ENCODE measurements around the gene HS2ST1. TPM values are rescaled to one million over a fixed set of nuclear protein-coding genes. Genes with fewer than 3 reads are reported as not detected.

HS2ST1 gene
- total and polyA plus RNA-seq, 4 donors, result 4.1 to 45.3 (median 16.3) TPM

GRCh38 chr1:87126886-87127505, 212.6 kb downstream of the HS2ST1 start:
- no peak for DNase-seq
- no peak overlapping the region for H3K27ac ChIP-seq (ENCODE audit: low read depth in 1 of 2, low read length in 1 of 2)
- no peaks in the 10 kb centered on the region for H3K36me3 ChIP-seq (ENCODE audit: control insufficient read depth in 4 of 4, insufficient read depth in 4 of 4, low read length in 4 of 4)
- H3K4me3 ChIP-seq, result no peak overlapping the region
- peaks cover 0 to 31% (median 2%) of the 10 kb centered on the region in 5 donors for H3K4me1 ChIP-seq (ENCODE audit: control insufficient read depth in 5 of 5, insufficient read depth in 5 of 5, low read length in 5 of 5)
- no peak overlapping the region for H3K9ac ChIP-seq (ENCODE audit: insufficient read depth in 1 of 2, low read length in 2 of 2)
- TF ChIP-seq, protein P1, sequence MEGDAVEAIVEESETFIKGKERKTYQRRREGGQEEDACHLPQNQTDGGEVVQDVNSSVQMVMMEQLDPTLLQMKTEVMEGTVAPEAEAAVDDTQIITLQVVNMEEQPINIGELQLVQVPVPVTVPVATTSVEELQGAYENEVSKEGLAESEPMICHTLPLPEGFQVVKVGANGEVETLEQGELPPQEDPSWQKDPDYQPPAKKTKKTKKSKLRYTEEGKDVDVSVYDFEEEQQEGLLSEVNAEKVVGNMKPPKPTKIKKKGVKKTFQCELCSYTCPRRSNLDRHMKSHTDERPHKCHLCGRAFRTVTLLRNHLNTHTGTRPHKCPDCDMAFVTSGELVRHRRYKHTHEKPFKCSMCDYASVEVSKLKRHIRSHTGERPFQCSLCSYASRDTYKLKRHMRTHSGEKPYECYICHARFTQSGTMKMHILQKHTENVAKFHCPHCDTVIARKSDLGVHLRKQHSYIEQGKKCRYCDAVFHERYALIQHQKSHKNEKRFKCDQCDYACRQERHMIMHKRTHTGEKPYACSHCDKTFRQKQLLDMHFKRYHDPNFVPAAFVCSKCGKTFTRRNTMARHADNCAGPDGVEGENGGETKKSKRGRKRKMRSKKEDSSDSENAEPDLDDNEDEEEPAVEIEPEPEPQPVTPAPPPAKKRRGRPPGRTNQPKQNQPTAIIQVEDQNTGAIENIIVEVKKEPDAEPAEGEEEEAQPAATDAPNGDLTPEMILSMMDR (IDR thresholded peaks at IDR 0.05; ENCODE audit: control extremely low read depth, extremely low read depth), result no peak
- no peak for ATAC-seq (ENCODE audit: insufficient read depth, low FRiP score)
- 91 to 95% methylated on average over 6 of the region's 6 CpGs for whole genome bisulfite sequencing, 2 donors
- no peaks in the 10 kb centered on the region for H3K27me3 ChIP-seq (ENCODE audit: control insufficient read depth in 3 of 3, insufficient read depth in 3 of 3, low read length in 2 of 3)
- no peaks in the 10 kb centered on the region for H3K9me3 ChIP-seq (ENCODE audit: control insufficient read depth in 4 of 4, insufficient read depth in 3 of 4, low read length in 3 of 4)

DNA sequence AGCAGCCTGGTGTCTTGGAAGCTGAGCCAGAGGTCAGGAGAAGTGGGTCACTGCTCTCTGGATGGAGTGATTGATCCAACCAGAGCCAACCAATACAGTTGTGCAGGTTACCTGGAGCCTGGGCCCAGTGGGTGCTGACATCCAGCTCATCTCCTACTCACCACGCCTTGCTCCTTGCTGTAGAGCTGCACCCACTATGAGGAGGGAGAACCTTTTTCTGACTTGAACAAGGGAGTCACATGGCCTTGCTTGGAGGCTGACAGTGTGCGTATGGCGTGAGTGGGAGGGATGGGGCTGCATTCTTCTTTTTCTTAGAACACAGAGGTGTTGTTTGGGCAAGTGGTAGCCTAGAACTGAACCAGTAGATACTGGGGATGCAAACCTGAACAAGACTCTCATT, 213.1 kb downstream of the HS2ST1 start:
- ATAC-seq (ENCODE audit: insufficient read depth, low FRiP score), result no peak
- Histone ChIP-seq H3K4me3 (no peak overlapping the region), H3K27ac (ENCODE audit: low read depth in 1 of 2, low read length in 1 of 2) (no peak overlapping the region), H3K27me3 (ENCODE audit: control insufficient read depth in 3 of 3, insufficient read depth in 3 of 3, low read length in 2 of 3) (no peaks in the 10 kb centered on the region), H3K9me3 (ENCODE audit: control insufficient read depth in 4 of 4, insufficient read depth in 3 of 4, low read length in 3 of 4) (no peaks in the 10 kb centered on the region), H3K9ac (ENCODE audit: insufficient read depth in 1 of 2, low read length in 2 of 2) (no peak overlapping the region), H3K4me1 (ENCODE audit: control insufficient read depth in 5 of 5, insufficient read depth in 5 of 5, low read length in 5 of 5) (peaks cover 0 to 31% (median 6%) of the 10 kb centered on the region in 5 donors), H3K36me3 (ENCODE audit: control insufficient read depth in 4 of 4, insufficient read depth in 4 of 4, low read length in 4 of 4) (no peaks in the 10 kb centered on the region)
- 93 to 95% methylated on average over 3 of the region's 3 CpGs for WGBS, 2 donors
- TF ChIP-seq, protein P1 (IDR thresholded peaks at IDR 0.05; ENCODE audit: control extremely low read depth, extremely low read depth), result no peak
- DNase-seq, result no peak

DNA sequence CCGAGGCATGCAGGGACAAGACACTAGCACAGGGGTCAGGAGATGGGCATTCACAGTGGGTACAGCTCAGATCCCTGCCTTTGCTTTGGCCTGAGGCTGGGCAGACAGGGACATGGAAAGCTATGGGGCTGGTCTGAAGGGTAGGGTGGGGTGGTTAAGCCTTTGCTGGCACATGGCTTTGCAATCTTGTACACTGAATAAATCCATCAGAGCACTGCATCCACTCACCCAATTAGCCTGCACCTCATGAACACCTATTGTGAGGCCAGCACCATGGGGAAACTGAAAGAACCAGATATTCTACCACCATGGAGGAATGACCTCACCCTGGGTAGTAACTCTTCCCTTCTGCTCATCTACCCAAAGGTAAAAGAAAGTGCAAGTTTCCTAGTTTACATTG, 214.6 kb downstream of the HS2ST1 start:
- H3K27ac ChIP-seq (ENCODE audit: low read depth in 1 of 2, low read length in 1 of 2), result no peak overlapping the region
- H3K4me3 ChIP-seq, result no peak overlapping the region
- no peaks in the 10 kb centered on the region for H3K27me3 ChIP-seq (ENCODE audit: control insufficient read depth in 3 of 3, insufficient read depth in 3 of 3, low read length in 2 of 3)
- DNase-seq (no peak), ATAC-seq (ENCODE audit: insufficient read depth, low FRiP score) (no peak)
- peaks cover 0 to 39% (median 6%) of the 10 kb centered on the region in 5 donors for H3K4me1 ChIP-seq (ENCODE audit: control insufficient read depth in 5 of 5, insufficient read depth in 5 of 5, low read length in 5 of 5)
- TF ChIP-seq, protein P1 (IDR thresholded peaks at IDR 0.05; ENCODE audit: control extremely low read depth, extremely low read depth), result no peak
- 91 to 94% methylated on average over 1 of the region's 1 CpG for WGBS, 2 donors
- H3K36me3 ChIP-seq (ENCODE audit: control insufficient read depth in 4 of 4, insufficient read depth in 4 of 4, low read length in 4 of 4), result no peaks in the 10 kb centered on the region
- H3K9me3 ChIP-seq (ENCODE audit: control insufficient read depth in 4 of 4, insufficient read depth in 3 of 4, low read length in 3 of 4), result no peaks in the 10 kb centered on the region
- H3K9ac ChIP-seq (ENCODE audit: insufficient read depth in 1 of 2, low read length in 2 of 2), result no peak overlapping the region

- Histone ChIP-seq H3K27me3 (ENCODE audit: control insufficient read depth in 3 of 3, insufficient read depth in 3 of 3, low read length in 2 of 3) (no peaks in the 10 kb centered on the region), H3K27ac (ENCODE audit: low read depth in 1 of 2, low read length in 1 of 2) (peak overlapping the region; percentile 3 to 22), H3K36me3 (ENCODE audit: control insufficient read depth in 4 of 4, insufficient read depth in 4 of 4, low read length in 4 of 4) (no peaks in the 10 kb centered on the region), H3K4me1 (ENCODE audit: control insufficient read depth in 5 of 5, insufficient read depth in 5 of 5, low read length in 5 of 5) (peaks cover 0 to 44% (median 6%) of the 10 kb centered on the region in 5 donors), H3K9ac (ENCODE audit: insufficient read depth in 1 of 2, low read length in 2 of 2) (peak overlapping the region in 1 of 2 donors; percentile 14), H3K9me3 (ENCODE audit: control insufficient read depth in 4 of 4, insufficient read depth in 3 of 4, low read length in 3 of 4) (no peaks in the 10 kb centered on the region), H3K4me3 (no peak overlapping the region)
- 70 to 71% methylated on average over 8 of the region's 8 CpGs for WGBS, 2 donors
- peak in 2 of 3 donors; percentile 60 to 75 for DNase-seq
- TF ChIP-seq, protein P1 (IDR thresholded peaks at IDR 0.05; ENCODE audit: control extremely low read depth, extremely low read depth), result no peak
- ATAC-seq (ENCODE audit: insufficient read depth, low FRiP score), result no peak
Measured at GRCh38 chr1:87129606-87130005, 215.2 kb downstream of the HS2ST1 start.

Measured in lung (tissue), 12 donors.